WERI-Rb-1 (cell line): Measurements from ENCODE around the gene ZNF497.
"Not testable (repeated sequence)": the region's sequence is repeated elsewhere in the genome, so short reads cannot be mapped to it uniquely, and the experiment has no call there.

Source experiments
- DNase-seq: peaks from one replicate; pipeline ENCODE4 v3.0.0-alpha.2; 2020
- H3K27ac ChIP-seq: fragments of 250-450 bp; sonication (Bioruptor Pico); 2 replicates; pipeline ENCODE4 v1.5.1; 2020; ENCODE audit warnings: mild to moderate bottlenecking, moderate library complexity
- H3K27me3 ChIP-seq: fragments of 250-450 bp; sonication (Bioruptor Pico); 2 replicates; pipeline ENCODE4 v1.5.1; 2021; ENCODE audit warnings: mild to moderate bottlenecking, low read depth, moderate library complexity; ENCODE audit not compliant: insufficient read depth, severe bottlenecking
- H3K36me3 ChIP-seq: fragments of 250-450 bp; sonication (Bioruptor Pico); 2 replicates; pipeline ENCODE4 v1.5.1; 2020; ENCODE audit warnings: mild to moderate bottlenecking, moderate library complexity
- H3K4me3 ChIP-seq: 2 replicates; pipeline ENCODE4 v1.5.1; 2011; ENCODE audit warnings: low read depth, mild to moderate bottlenecking, control low read depth, low read length
- H3K9me3 ChIP-seq: fragments of 250-450 bp; sonication (Bioruptor Pico); 2 replicates; pipeline ENCODE4 v1.5.1; 2021; ENCODE audit warnings: mild to moderate bottlenecking, moderate library complexity; ENCODE audit not compliant: severe bottlenecking
- CTCF ChIP-seq: IDR thresholded peaks from 2 replicates; pipeline ENCODE4 v1.5.1; 2011; ENCODE audit warnings: low read depth, mild to moderate bottlenecking, control low read depth, inconsistent platforms, low read length

The ZNF497 gene

DNA sequence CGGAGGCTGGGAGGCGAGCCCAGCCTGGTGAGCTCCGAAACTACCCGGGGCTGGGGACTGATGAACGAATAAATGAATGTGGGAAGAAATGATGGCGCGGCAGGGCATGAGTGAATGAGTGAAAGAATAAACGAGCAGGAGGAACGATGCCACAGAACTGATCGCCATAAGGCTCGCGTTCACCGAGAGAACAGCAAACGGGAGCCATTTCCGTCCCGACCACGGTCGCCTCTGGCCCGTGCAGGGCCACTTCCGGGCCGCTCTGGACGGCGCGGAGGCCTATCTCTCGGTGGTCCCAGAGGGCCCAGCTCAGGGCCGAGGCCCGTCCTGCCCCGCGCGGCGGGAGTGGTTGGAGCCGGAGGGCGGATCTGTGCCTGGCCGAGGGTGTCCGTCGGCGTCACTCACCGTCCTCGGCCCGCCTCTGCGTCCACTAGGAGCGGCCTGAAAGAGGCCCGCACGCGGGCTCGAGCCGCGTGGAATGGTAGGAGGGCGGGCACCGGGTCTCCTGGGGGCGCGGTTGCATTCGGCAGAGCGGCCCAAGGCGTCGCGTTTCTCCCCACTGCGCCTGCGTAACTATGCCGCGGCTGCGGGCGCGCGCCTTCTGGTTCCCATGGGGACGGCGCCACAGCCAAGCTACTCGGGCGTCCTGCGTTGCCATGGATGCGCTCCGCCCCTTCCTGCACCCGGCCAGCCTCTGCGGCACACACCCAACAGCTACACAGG, at the start of gene ZNF497:
Gene ZNF497 (minus strand): TSS at position 480 of the 723 bp plus-strand sequence. CDS start 5,116 bp downstream, outside the sequence.
- Histone ChIP-seq H3K36me3 (no peaks in the 10 kb centered on the region), H3K4me3 (peak within 1 kb of the TSS; percentile 95), H3K9me3 (no peaks in the 10 kb centered on the region), H3K27ac (peak within 1 kb of the TSS; percentile 94), H3K27me3 (no peaks in the 10 kb centered on the region)
- no peak for TF ChIP-seq CTCF
- DNase-seq: peak; percentile 95

- Histone ChIP-seq H3K36me3 (peaks cover 6% of the 10 kb centered on the region), H3K27ac (peak overlapping the region; percentile 49), H3K4me3 (peak overlapping the region; percentile 69), H3K27me3 (no peaks in the 10 kb centered on the region), H3K9me3 (no peaks in the 10 kb centered on the region)
- no peak for TF ChIP-seq CTCF
- peak; percentile 42 for DNase-seq
These were observed 46.6 kb upstream of the ZNF497 start for GRCh38 chr19:58409010-58409790.

DNA sequence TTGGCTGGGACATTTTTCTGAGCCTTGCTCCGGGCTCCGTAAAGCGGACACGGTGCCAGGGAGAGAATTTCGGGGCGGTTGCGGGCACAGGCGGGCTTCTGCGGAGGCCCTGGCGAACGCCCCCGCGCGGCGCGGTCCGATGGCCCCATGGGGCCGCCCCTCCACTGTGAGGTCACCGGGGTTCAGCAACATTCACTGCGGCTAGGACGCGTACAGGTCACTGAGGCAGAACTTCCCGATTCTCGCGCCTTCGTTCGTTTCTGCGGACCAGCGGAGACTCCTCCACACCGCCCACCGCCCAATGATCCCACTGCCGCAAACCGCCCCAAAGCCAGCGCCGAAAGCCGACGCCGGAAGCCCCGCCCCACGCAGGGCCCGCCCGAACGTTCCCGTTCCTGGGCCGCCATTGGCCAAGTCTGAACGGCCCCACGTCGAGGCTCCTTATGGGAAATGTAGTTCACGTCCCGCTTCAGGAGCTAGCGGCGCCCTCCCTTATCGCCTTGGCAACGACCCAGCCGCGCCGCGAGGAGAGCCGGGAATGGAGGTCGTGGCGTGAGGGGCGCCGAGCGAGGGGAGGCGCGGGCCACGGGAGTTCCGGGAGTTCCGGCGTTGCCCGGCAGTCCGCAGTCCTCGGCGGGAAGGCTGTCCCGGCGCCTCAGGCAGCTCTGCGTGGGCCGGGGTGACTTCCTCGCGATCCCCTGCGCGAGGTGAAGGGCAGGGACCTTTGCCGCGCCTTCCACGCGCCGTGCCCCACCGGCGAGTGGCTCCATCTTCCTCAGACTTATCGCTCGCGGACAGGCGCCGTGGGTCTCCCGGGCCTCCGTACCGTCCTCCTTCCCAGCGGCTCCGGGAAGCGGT, 45.8 kb upstream of the ZNF497 start, which contains the start of gene ZNF584:
Gene ZNF584 (plus strand): TSS at position 498 of the 858 bp plus-strand sequence. CDS start 499 bp downstream, outside the sequence.
- Histone ChIP-seq H3K36me3 (peaks cover 6% of the 10 kb centered on the region), H3K4me3 (peak within 1 kb of the TSS; percentile 69), H3K27ac (peak within 1 kb of the TSS; percentile 78), H3K9me3 (no peaks in the 10 kb centered on the region), H3K27me3 (no peaks in the 10 kb centered on the region)
- DNase-seq: peak; percentile 96
- TF ChIP-seq CTCF: no peak

- DNase-seq: no peak
- Histone ChIP-seq H3K27ac (peak overlapping the region; percentile 78), H3K9me3 (no peaks in the 10 kb centered on the region), H3K36me3 (peaks cover 6% of the 10 kb centered on the region), H3K27me3 (no peaks in the 10 kb centered on the region), H3K4me3 (peak overlapping the region; percentile 69)
- no peak for TF ChIP-seq CTCF
These were observed 45.2 kb upstream of the ZNF497 start for GRCh38 chr19:58407658-58408151.

DNA sequence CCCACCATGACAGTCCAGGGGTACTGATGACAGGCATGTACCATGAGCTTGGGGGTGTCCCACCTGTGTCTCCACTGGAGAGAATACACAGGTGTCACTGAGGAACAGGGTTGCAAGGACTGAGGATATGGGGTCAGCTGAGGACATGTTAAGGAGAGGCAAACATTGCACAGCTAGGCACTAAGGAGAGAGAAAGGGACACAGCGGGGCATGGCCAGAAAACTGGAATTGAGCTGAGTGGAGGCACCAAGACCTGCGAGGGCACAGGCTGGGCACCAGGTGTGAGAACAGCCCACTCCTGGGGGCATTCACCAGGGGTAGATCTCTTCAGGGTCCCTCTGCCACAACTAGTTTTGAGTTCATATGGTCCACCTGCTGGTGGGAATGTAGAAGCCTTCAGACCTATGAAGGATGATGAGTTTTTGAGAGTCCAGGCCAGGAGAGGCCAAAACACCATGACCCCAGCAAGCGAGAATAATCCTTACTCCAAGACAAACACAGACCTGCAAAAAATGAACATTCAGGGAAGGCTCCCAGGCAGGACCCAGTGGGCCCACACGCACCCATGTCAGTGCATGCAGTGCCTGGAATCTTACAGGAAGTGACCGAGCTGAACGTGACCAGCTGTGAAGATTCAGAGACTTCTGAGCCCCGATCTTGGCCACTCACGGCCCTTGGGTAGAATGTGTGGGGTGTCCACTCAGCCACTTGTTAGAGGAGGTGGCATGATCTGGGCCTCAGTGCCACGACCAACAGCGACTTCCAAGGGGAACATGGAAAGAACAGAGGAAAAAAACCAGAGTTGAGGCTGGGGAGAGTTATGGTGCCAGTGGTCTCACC, 44.5 kb upstream of the ZNF497 start:
- Histone ChIP-seq H3K9me3 (no peaks in the 10 kb centered on the region), H3K4me3 (peak overlapping the region; percentile 69), H3K27ac (no peak overlapping the region), H3K27me3 (no peaks in the 10 kb centered on the region), H3K36me3 (peaks cover 6% of the 10 kb centered on the region)
- TF ChIP-seq CTCF: peak; percentile 28; the same call in 1 of the 2 replicates
- DNase-seq: no peak

GRCh38 chr19:58403920-58404478, 41.4 kb upstream of the ZNF497 start:
- not testable (repeated sequence) for DNase-seq, H3K4me3 ChIP-seq, H3K9me3 ChIP-seq, H3K27me3 ChIP-seq, H3K36me3 ChIP-seq
- H3K27ac ChIP-seq: peak overlapping the region; percentile 56
